ENCODE data around the gene GLT1D1.
"Not testable (repeated sequence)": the region's sequence is repeated elsewhere in the genome, so short reads cannot be mapped to it uniquely, and the experiment has no call there.

GRCh38 chr12:128849806-128850205 is 3.5 kb upstream of the GLT1D1 start:
- TF ChIP-seq CTCF (IDR thresholded peaks at IDR 0.05; ENCODE audit: extremely low read depth in 1 of 2, insufficient read depth in 1 of 2, low read depth in 1 of 2, low read length in 2 of 2); POLR2AphosphoS5 (IDR thresholded peaks at IDR 0.05; ENCODE audit: insufficient read depth, low read depth, low read length); EZH2 (IDR thresholded peaks at IDR 0.05; ENCODE audit: borderline replicate concordance, low read depth, low read length, severe bottlenecking); POLR2A (IDR thresholded peaks at IDR 0.05; ENCODE audit: low read depth, low read length): not testable (repeated sequence)

All from endothelial cell of umbilical vein (primary cell).